Dermis lymphatic vessel endothelial cell (primary cell): Measurements from ENCODE around the gene ADGRG6. TPM values are rescaled to one million over a fixed set of nuclear protein-coding genes. Genes with fewer than 3 reads are reported as not detected.

ENCODE experiments used
- total RNA-seq: library from RNA; depleted of rRNA; stranded (reverse); fragments of >200 nt; gene quantifications from 2 replicates; pipeline ENCODE4 v1.2.1, GENCODE V29; 2014

The ADGRG6 gene
- total RNA-seq: 0.69 and 1.8 TPM in 2 replicates

GRCh38 chr6:142301651-142302391 is at the start of gene ADGRG6:
Gene ADGRG6, plus strand, starts transcription at chr6:142302007. Its CDS starts 323 bp downstream, at chr6:142302330.

Other genes starting within 250 kb of the ADGRG6 start
- gene GJE1, start 169.1 kb upstream of the ADGRG6 start, total RNA-seq: not detected in 2 replicates
- gene NMBR, start 154.9 kb upstream of the ADGRG6 start, total RNA-seq: not detected in 2 replicates
- gene VTA1, start 154.7 kb upstream of the ADGRG6 start, total RNA-seq: 23.3 and 31.4 TPM in 2 replicates